ENCODE data around the gene CPED1.
"Not testable (repeated sequence)": the region's sequence is repeated elsewhere in the genome, so short reads cannot be mapped to it uniquely, and the experiment has no call there.

CPED1 gene

GRCh38 chr7:121061677-121062582, 73.4 kb downstream of the CPED1 start:
- no peak overlapping the region for H3K4me3 Mint-ChIP-seq
- H3K36me3 Mint-ChIP-seq = no peaks in the 10 kb centered on the region
- H3K9me3 Mint-ChIP-seq = peaks cover 3% of the 10 kb centered on the region
- DNase-seq (ENCODE audit: low spot score in 2 of 2) = no peak
- no peak for ATAC-seq (ENCODE audit: low read depth)
- H3K4me1 Mint-ChIP-seq = no peaks in the 10 kb centered on the region
- peaks cover 8% of the 10 kb centered on the region for H3K27me3 Mint-ChIP-seq
- no peak overlapping the region for H3K27ac Mint-ChIP-seq

GRCh38 chr7:121062671-121063279, 74.3 kb downstream of the CPED1 start:
- DNase-seq (ENCODE audit: low spot score in 2 of 2) (no peak), ATAC-seq (ENCODE audit: low read depth) (no peak)
- no peak overlapping the region for H3K27ac Mint-ChIP-seq
- H3K4me3 Mint-ChIP-seq = no peak overlapping the region
- H3K4me1 Mint-ChIP-seq = no peaks in the 10 kb centered on the region
- H3K9me3 Mint-ChIP-seq = peaks cover 3% of the 10 kb centered on the region
- H3K27me3 Mint-ChIP-seq = peaks cover 6% of the 10 kb centered on the region
- no peaks in the 10 kb centered on the region for H3K36me3 Mint-ChIP-seq

GRCh38 chr7:121067717-121068116, 79.2 kb downstream of the CPED1 start:
- not testable (repeated sequence) for H3K27ac Mint-ChIP-seq; H3K4me1 Mint-ChIP-seq; DNase-seq (ENCODE audit: low spot score in 2 of 2); H3K36me3 Mint-ChIP-seq; H3K4me3 Mint-ChIP-seq; ATAC-seq (ENCODE audit: low read depth); H3K9me3 Mint-ChIP-seq; H3K27me3 Mint-ChIP-seq

GRCh38 chr7:121069346-121070100, 81.0 kb downstream of the CPED1 start:
- no peaks in the 10 kb centered on the region for H3K4me1 Mint-ChIP-seq
- H3K9me3 Mint-ChIP-seq = no peaks in the 10 kb centered on the region
- DNase-seq (ENCODE audit: low spot score in 2 of 2) = no peak
- no peak for ATAC-seq (ENCODE audit: low read depth)
- no peak overlapping the region for H3K27ac Mint-ChIP-seq
- H3K4me3 Mint-ChIP-seq = no peak overlapping the region
- H3K27me3 Mint-ChIP-seq = peaks cover 5% of the 10 kb centered on the region
- H3K36me3 Mint-ChIP-seq = no peaks in the 10 kb centered on the region

DNA sequence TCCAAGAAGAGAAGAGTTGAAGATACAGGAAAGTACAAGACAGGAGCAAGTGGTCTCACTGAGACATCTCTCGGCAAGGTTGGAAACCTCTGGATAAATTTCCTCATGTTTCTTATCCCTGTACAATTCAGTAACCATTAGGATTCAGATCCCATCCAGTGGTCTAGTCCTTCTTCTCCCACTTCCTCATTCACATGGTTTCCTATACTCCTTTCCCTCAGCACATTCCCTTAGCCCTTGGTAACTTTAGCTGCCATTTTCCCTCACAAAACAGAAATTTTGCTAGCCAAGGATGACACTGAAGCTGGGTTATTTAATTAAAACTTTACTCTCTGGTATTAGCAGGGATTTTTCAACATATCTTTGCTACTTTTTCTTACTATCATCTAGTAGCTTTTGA, 82.6 kb downstream of the CPED1 start:
- H3K27me3 Mint-ChIP-seq = peaks cover 7% of the 10 kb centered on the region
- H3K27ac Mint-ChIP-seq = no peak overlapping the region
- H3K9me3 Mint-ChIP-seq = no peaks in the 10 kb centered on the region
- DNase-seq (ENCODE audit: low spot score in 2 of 2) (no peak), ATAC-seq (ENCODE audit: low read depth) (no peak)
- H3K4me1 Mint-ChIP-seq = no peaks in the 10 kb centered on the region
- no peaks in the 10 kb centered on the region for H3K36me3 Mint-ChIP-seq
- no peak overlapping the region for H3K4me3 Mint-ChIP-seq

- Mint-ChIP-seq H3K4me1 (no peaks in the 10 kb centered on the region), H3K4me3 (no peak overlapping the region), H3K27ac (no peak overlapping the region), H3K27me3 (peaks cover 7% of the 10 kb centered on the region), H3K36me3 (no peaks in the 10 kb centered on the region), H3K9me3 (no peaks in the 10 kb centered on the region)
- ATAC-seq (ENCODE audit: low read depth) = no peak
- no peak for DNase-seq (ENCODE audit: low spot score in 2 of 2)
Observed at GRCh38 chr7:121071662-121072061, 83.2 kb downstream of the CPED1 start.

GRCh38 chr7:121072826-121073225, 84.3 kb downstream of the CPED1 start:
- Mint-ChIP-seq H3K27ac (no peak overlapping the region), H3K4me1 (no peaks in the 10 kb centered on the region)
- ATAC-seq (ENCODE audit: low read depth) = no peak

DNA sequence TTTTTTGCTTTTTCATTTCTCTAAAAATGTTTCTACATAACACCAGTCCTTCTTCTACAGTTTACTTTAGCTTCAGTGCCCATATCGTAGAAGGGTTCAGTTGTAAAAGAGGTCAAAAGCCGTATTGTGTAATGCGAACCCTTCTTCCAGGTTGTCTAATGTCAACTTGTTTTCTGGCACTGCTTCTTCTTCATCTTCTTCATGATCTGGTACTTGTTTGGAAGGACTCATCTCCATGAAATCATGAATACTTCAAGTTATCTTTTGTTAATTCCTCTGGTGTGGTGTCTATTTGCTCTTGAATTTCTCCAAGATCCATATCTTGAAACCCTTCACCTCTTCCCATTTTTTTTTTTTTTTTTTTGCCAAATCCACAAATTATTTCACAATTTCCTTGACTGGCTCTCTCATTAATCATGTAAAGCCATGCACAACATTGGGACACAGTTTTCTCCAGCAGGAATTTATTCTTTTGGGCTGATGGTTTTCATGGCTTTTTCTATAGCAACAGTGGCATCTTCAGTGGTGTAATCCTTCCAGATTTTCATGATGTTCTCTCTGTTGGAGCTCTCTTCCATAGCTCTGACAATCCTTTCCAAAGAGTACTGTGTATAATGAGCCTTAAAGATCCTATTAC, 85.1 kb downstream of the CPED1 start:
- H3K27ac Mint-ChIP-seq = no peak overlapping the region
- ATAC-seq (ENCODE audit: low read depth) (no peak), DNase-seq (ENCODE audit: low spot score in 2 of 2) (no peak)

More at GRCh38 chr7:121072826-121073225, 84.3 kb downstream of the CPED1 start:
- DNase-seq (ENCODE audit: low spot score in 2 of 2) = no peak
- no peaks in the 10 kb centered on the region for H3K9me3 Mint-ChIP-seq
- H3K4me3 Mint-ChIP-seq = no peak overlapping the region
- H3K27me3 Mint-ChIP-seq = peaks cover 7% of the 10 kb centered on the region
- H3K36me3 Mint-ChIP-seq = no peaks in the 10 kb centered on the region

DNA sequence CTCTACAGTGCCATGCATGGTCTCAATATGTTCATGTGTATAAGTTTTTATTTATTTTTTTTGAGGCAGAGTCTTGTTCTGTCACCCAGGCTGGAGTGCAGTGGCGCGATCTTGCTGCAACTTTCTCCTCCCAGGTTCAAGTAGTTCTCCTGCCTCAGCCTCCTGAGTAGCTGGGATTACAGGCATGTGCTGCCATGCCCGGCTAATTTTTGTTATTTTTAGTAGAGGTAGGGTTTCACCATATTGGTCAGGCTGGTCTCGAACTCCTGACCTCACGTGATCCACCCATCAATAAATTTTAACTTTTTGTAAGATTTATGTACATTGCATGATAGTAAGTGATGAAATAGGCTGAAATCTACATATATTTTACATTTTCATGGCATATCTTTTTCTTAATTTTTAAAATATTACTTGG, 86.9 kb downstream of the CPED1 start:
- H3K4me1 Mint-ChIP-seq; H3K4me3 Mint-ChIP-seq; H3K9me3 Mint-ChIP-seq; DNase-seq (ENCODE audit: low spot score in 2 of 2); H3K27ac Mint-ChIP-seq; ATAC-seq (ENCODE audit: low read depth); H3K36me3 Mint-ChIP-seq; H3K27me3 Mint-ChIP-seq: not testable (repeated sequence)

More for the DNA sequence above, 85.1 kb downstream of the CPED1 start:
- Mint-ChIP-seq H3K27me3 (peaks cover 7% of the 10 kb centered on the region), H3K36me3 (no peaks in the 10 kb centered on the region), H3K4me1 (no peaks in the 10 kb centered on the region), H3K9me3 (no peaks in the 10 kb centered on the region), H3K4me3 (no peak overlapping the region)

- Mint-ChIP-seq H3K27me3 (peaks cover 4% of the 10 kb centered on the region), H3K36me3 (peaks cover 3% of the 10 kb centered on the region), H3K4me1 (peaks cover 3% of the 10 kb centered on the region), H3K27ac (no peak overlapping the region), H3K9me3 (no peaks in the 10 kb centered on the region), H3K4me3 (no peak overlapping the region)
- ATAC-seq (ENCODE audit: low read depth) (no peak), DNase-seq (ENCODE audit: low spot score in 2 of 2) (no peak)
Observed at GRCh38 chr7:121075952-121076349, 87.4 kb downstream of the CPED1 start.

DNA sequence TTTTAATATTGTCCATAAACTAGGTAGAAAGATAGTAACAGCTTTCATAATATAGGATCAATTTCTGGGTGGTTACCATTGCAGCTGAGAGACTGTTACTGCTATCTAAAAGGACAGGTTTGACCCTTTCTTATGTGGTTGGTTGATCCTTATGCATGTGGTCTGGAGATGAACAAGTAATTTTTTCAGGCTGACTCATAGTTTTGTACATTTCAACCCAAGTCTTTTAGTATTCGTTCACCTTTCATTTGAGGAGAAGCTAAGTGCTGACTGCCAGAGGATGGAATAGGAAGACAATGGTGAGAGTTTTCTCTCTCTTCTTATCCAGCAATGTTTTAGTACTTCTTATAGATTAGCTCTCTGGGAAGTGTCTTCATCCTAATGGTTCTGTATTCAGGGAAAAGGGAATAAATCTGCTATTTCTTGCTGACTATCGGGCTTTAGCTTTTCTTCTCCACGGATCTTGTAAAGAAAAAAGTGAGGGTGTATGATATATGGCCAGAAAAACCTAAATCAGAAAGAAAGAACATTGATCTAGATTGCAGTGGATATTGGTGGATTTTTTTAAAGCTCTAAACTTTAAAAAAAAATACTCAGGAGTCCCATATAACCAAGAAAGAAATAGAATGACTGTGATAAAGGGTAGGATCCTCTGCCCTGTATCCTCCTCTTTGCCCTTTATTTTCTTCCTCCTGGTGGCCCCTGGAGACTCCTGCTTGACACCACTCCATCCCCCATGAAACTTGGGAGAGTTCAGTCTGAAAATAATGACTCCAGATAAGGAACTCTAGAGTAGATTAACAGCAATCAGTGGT, 88.0 kb downstream of the CPED1 start:
- no peak for ATAC-seq (ENCODE audit: low read depth)
- peaks cover 5% of the 10 kb centered on the region for H3K4me1 Mint-ChIP-seq

DNA sequence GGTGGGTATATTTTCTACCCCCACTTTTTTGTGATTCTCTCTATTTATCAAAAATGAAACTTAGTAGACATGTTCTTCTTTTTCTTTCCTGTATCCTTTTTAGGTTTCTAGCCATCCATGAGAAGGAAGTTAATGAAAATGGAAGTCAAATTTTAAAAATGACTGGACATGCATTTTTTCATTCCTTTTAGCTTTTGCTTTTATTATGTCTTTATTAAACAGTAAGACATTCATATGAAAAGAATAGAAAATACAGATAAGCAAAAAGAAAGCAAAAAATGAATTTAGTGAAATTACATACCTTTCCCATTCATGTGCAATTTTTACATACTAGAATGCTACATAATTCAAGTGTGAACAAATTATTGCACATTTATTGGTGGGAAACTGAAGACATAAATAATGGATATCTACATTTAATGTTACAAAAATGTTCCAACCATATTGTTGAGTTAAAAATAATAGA, 88.7 kb downstream of the CPED1 start:
- Mint-ChIP-seq H3K4me1 (peaks cover 5% of the 10 kb centered on the region), H3K27ac (no peak overlapping the region), H3K9me3 (no peaks in the 10 kb centered on the region), H3K27me3 (peaks cover 4% of the 10 kb centered on the region), H3K4me3 (no peak overlapping the region), H3K36me3 (peaks cover 3% of the 10 kb centered on the region)
- DNase-seq (ENCODE audit: low spot score in 2 of 2) = no peak
- ATAC-seq (ENCODE audit: low read depth) = no peak

More for the DNA sequence above, 88.0 kb downstream of the CPED1 start:
- Mint-ChIP-seq H3K27ac (no peak overlapping the region), H3K27me3 (peaks cover 4% of the 10 kb centered on the region), H3K36me3 (peaks cover 3% of the 10 kb centered on the region), H3K9me3 (no peaks in the 10 kb centered on the region), H3K4me3 (no peak overlapping the region)
- DNase-seq (ENCODE audit: low spot score in 2 of 2) = no peak

DNA sequence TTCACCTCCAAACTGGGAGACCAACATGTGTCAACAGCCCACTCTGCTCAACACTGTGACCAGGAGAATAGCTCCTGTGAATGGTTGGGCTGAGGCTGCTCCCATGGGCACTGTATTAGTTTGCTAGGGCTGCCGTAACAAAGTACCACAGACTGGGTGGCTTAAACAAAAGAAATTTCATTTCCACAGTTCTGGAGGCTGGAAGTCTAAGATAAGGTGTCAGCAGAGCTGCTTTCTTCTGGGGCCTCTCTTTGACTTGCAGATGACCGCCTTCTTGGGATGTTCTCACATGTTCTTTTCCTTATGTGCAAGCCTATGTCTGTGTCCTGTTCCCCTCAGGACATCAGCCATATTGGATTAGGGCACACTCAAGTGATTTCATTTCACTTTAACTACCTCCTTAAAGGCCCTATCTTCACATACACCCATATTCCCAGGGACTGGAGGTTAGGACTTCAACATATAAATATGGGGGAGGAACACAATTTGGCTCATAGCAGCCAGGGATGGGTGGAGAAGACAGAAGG, 90.3 kb downstream of the CPED1 start:
- Mint-ChIP-seq H3K27me3 (peaks cover 4% of the 10 kb centered on the region), H3K36me3 (peaks cover 3% of the 10 kb centered on the region), H3K4me1 (peaks cover 5% of the 10 kb centered on the region), H3K27ac (no peak overlapping the region), H3K9me3 (no peaks in the 10 kb centered on the region), H3K4me3 (no peak overlapping the region)
- ATAC-seq (ENCODE audit: low read depth) (no peak), DNase-seq (ENCODE audit: low spot score in 2 of 2) (no peak)
